ENCODE data around the gene PXK. TPM values are rescaled to one million over a fixed set of nuclear protein-coding genes. Genes with fewer than 3 reads are reported as not detected.

The PXK gene
- total and polyA plus RNA-seq, 4 donors = 6.0 to 15.9 (median 12.6) TPM

DNA sequence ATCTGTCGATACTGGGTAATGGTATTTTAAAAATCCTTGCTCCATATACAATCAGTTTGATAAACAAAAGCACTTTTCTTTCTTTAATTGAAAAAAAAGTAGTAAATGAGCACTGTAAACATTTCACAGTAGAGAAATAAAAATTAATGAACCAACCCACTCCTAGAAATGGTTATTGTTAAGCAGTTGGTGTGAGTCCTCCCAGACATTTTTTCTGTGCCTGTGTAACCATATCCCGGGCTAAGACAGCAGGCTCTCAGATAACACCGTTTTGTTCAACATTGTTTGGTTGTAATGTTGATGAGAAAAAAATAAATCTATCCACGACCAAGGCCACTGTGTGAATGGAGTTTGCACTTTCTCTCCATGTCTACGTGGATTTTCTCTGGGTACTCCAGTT, 42.6 kb downstream of the PXK start (continued):
- TF ChIP-seq, protein P1, sequence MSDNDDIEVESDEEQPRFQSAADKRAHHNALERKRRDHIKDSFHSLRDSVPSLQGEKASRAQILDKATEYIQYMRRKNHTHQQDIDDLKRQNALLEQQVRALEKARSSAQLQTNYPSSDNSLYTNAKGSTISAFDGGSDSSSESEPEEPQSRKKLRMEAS (IDR thresholded peaks at IDR 0.05) = no peak
- TF ChIP-seq JUND (IDR thresholded peaks at IDR 0.05) (no peak), NR2F2 (IDR thresholded peaks at IDR 0.05) (no peak), EGR1 (IDR thresholded peaks at IDR 0.05; ENCODE audit: low read depth in 2 of 2) (no peak), TAF1 (conservative IDR thresholded peaks at IDR 0.05) (no peak), YY1 (IDR thresholded peaks at IDR 0.05) (no peak)
- TF ChIP-seq, protein P2, sequence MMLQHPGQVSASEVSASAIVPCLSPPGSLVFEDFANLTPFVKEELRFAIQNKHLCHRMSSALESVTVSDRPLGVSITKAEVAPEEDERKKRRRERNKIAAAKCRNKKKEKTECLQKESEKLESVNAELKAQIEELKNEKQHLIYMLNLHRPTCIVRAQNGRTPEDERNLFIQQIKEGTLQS (IDR thresholded peaks at IDR 0.05) = no peak

DNA sequence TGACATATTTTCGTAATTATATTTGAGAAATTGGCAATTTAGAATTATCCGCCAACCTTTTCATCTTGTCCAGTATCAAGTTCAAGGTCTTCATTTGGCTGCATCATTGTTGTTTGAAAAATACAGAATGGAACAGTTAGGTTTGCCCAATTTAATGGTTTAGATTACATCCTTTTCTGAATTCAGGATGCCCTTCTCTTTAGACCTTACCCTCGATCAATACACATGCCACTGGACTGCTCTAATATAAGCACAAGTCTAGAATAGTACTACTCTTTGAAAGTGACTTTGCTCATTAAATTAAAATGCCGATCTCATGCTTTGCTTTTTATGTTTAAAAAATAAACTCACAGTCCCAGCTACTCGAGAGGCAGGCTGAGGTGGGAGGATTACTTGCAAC, 44.5 kb downstream of the PXK start:
- 43% methylated on average over 5 of the region's 5 CpGs for WGBS
- no peaks in the 10 kb centered on the region for H3K36me3 ChIP-seq (ENCODE audit: control insufficient read depth in 4 of 4, insufficient read depth in 3 of 4, low read depth in 1 of 4, low read length in 3 of 4)
- DNase-seq (ENCODE audit: low spot score) = no peak
- H3K4me1 ChIP-seq (ENCODE audit: control insufficient read depth in 4 of 4, insufficient read depth in 4 of 4, low read length in 3 of 4) = peaks cover 0 to 10% (median 5%) of the 10 kb centered on the region in 4 donors
- H3K4me3 ChIP-seq (ENCODE audit: low read depth in 1 of 3, low read length in 3 of 3) = no peak overlapping the region
- H3K27ac ChIP-seq (ENCODE audit: low read depth in 1 of 2, low read length in 2 of 2) = no peak overlapping the region
- no peak overlapping the region for H3K9ac ChIP-seq (ENCODE audit: low read depth in 1 of 2, low read length in 2 of 2)
- no peaks in the 10 kb centered on the region for H3K9me3 ChIP-seq (ENCODE audit: control insufficient read depth in 4 of 4, low read length in 3 of 4)
- TF ChIP-seq, protein P2 (IDR thresholded peaks at IDR 0.05) = no peak
- TF ChIP-seq HNF4G (IDR thresholded peaks at IDR 0.05) (peak; percentile 9), RXRA (IDR thresholded peaks at IDR 0.05) (peak in 1 of 2 donors; percentile 36), FOXA1 (IDR thresholded peaks at IDR 0.05) (no peak), RAD21 (IDR thresholded peaks at IDR 0.05) (peak in 1 of 2 donors; percentile 11), TAF1 (conservative IDR thresholded peaks at IDR 0.05) (no peak), HNF4A (conservative IDR thresholded peaks at IDR 0.05) (peak; percentile 74 to 79), FOXA2 (IDR thresholded peaks at IDR 0.05) (no peak), YY1 (IDR thresholded peaks at IDR 0.05) (peak; percentile 21), SP1 (IDR thresholded peaks at IDR 0.05) (peak; percentile 50), NR2F2 (IDR thresholded peaks at IDR 0.05) (no peak), EGR1 (IDR thresholded peaks at IDR 0.05; ENCODE audit: low read depth in 2 of 2) (no peak), GABPA (IDR thresholded peaks at IDR 0.05 in 1 of 2, conservative IDR thresholded peaks at IDR 0.05 in 1 of 2) (no peak), JUND (IDR thresholded peaks at IDR 0.05) (no peak)
- TF ChIP-seq, protein P3, sequence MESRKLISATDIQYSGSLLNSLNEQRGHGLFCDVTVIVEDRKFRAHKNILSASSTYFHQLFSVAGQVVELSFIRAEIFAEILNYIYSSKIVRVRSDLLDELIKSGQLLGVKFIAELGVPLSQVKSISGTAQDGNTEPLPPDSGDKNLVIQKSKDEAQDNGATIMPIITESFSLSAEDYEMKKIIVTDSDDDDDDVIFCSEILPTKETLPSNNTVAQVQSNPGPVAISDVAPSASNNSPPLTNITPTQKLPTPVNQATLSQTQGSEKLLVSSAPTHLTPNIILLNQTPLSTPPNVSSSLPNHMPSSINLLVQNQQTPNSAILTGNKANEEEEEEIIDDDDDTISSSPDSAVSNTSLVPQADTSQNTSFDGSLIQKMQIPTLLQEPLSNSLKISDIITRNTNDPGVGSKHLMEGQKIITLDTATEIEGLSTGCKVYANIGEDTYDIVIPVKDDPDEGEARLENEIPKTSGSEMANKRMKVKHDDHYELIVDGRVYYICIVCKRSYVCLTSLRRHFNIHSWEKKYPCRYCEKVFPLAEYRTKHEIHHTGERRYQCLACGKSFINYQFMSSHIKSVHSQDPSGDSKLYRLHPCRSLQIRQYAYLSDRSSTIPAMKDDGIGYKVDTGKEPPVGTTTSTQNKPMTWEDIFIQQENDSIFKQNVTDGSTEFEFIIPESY (IDR thresholded peaks at IDR 0.05) = no peak
- TF ChIP-seq, protein P4, sequence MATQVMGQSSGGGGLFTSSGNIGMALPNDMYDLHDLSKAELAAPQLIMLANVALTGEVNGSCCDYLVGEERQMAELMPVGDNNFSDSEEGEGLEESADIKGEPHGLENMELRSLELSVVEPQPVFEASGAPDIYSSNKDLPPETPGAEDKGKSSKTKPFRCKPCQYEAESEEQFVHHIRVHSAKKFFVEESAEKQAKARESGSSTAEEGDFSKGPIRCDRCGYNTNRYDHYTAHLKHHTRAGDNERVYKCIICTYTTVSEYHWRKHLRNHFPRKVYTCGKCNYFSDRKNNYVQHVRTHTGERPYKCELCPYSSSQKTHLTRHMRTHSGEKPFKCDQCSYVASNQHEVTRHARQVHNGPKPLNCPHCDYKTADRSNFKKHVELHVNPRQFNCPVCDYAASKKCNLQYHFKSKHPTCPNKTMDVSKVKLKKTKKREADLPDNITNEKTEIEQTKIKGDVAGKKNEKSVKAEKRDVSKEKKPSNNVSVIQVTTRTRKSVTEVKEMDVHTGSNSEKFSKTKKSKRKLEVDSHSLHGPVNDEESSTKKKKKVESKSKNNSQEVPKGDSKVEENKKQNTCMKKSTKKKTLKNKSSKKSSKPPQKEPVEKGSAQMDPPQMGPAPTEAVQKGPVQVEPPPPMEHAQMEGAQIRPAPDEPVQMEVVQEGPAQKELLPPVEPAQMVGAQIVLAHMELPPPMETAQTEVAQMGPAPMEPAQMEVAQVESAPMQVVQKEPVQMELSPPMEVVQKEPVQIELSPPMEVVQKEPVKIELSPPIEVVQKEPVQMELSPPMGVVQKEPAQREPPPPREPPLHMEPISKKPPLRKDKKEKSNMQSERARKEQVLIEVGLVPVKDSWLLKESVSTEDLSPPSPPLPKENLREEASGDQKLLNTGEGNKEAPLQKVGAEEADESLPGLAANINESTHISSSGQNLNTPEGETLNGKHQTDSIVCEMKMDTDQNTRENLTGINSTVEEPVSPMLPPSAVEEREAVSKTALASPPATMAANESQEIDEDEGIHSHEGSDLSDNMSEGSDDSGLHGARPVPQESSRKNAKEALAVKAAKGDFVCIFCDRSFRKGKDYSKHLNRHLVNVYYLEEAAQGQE (IDR thresholded peaks at IDR 0.05) = no peak
- TF ChIP-seq, protein P5, sequence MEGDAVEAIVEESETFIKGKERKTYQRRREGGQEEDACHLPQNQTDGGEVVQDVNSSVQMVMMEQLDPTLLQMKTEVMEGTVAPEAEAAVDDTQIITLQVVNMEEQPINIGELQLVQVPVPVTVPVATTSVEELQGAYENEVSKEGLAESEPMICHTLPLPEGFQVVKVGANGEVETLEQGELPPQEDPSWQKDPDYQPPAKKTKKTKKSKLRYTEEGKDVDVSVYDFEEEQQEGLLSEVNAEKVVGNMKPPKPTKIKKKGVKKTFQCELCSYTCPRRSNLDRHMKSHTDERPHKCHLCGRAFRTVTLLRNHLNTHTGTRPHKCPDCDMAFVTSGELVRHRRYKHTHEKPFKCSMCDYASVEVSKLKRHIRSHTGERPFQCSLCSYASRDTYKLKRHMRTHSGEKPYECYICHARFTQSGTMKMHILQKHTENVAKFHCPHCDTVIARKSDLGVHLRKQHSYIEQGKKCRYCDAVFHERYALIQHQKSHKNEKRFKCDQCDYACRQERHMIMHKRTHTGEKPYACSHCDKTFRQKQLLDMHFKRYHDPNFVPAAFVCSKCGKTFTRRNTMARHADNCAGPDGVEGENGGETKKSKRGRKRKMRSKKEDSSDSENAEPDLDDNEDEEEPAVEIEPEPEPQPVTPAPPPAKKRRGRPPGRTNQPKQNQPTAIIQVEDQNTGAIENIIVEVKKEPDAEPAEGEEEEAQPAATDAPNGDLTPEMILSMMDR (IDR thresholded peaks at IDR 0.05; ENCODE audit: low read depth, low read length, missing input control) = no peak
- TF ChIP-seq, protein P1 (IDR thresholded peaks at IDR 0.05) = no peak
- H3K27me3 ChIP-seq (ENCODE audit: control insufficient read depth in 4 of 4, insufficient read depth in 4 of 4, low read length in 3 of 4) = no peaks in the 10 kb centered on the region
